GM12878 (cell line): ENCODE measurements around the gene TRIM28.

Source experiments
- ATF7 ChIP-seq: fragments of 450-650 bp; IDR thresholded peaks from 2 replicates; pipeline ENCODE4 v1.6.1; 2016; ENCODE audit warnings: low read depth, mild to moderate bottlenecking
- CEBPB ChIP-seq, 2 experiments: fragments of 150-350 bp in 1 of 2; IDR thresholded peaks; 2 replicates each; pipeline ENCODE4 v1.6.1; 2012 to 2014; ENCODE audit warnings: low read depth in 2 of 2, low read length in 2 of 2, borderline replicate concordance in 1 of 2, inconsistent platforms in 1 of 2
- CHD2 ChIP-seq: IDR thresholded peaks from 2 replicates; pipeline ENCODE4 v1.6.1; 2011; ENCODE audit warnings: low read depth, low read length, improper control_type of control experiment, borderline replicate concordance
- CTCF ChIP-seq, 3 experiments: IDR thresholded peaks in 2 of 3; conservative IDR thresholded peaks in 1 of 3; 2 replicates each; pipeline ENCODE4 v1.5.1; 2011; ENCODE audit warnings: low read depth in 3 of 3, low read length in 3 of 3, mild to moderate bottlenecking in 3 of 3, control low read depth in 2 of 3, moderate library complexity in 2 of 3, inconsistent platforms in 1 of 3, mixed read lengths in 1 of 3; ENCODE audit not compliant: control insufficient read depth in 2 of 3, insufficient read depth in 1 of 3; ENCODE audit errors: extremely low read depth in 1 of 3
- E4F1 ChIP-seq: fragments of 450-650 bp; IDR thresholded peaks from 2 replicates; pipeline ENCODE4 v1.6.1; 2018; ENCODE audit warnings: borderline replicate concordance, mild to moderate bottlenecking; ENCODE audit not compliant: partially characterized antibody
- EP300 ChIP-seq, 2 experiments: fragments of 150-350 bp in 1 of 2; IDR thresholded peaks; 2 replicates each; pipeline ENCODE4 v1.6.1; 2011 to 2012; ENCODE audit warnings: low read depth in 2 of 2, low read length in 2 of 2, borderline replicate concordance in 1 of 2, improper control_type of control experiment in 1 of 2, inconsistent platforms in 1 of 2; ENCODE audit not compliant: control insufficient read depth in 1 of 2
- NRF1 ChIP-seq: conservative IDR thresholded peaks from 2 replicates; pipeline ENCODE4 v1.6.1; 2011; ENCODE audit warnings: mild to moderate bottlenecking, low read depth, low read length, improper control_type of control experiment
- RFX5 ChIP-seq: IDR thresholded peaks from 2 replicates; pipeline ENCODE4 v1.6.1; 2011; ENCODE audit warnings: low read depth, low read length, improper control_type of control experiment
- SPI1 ChIP-seq: IDR thresholded peaks from 2 replicates; pipeline ENCODE4 v1.6.1; 2011; ENCODE audit warnings: low read depth, mild to moderate bottlenecking, low read length, moderate library complexity, borderline replicate concordance; ENCODE audit not compliant: insufficient read depth
- SREBF1 ChIP-seq: IDR thresholded peaks from 2 replicates; pipeline ENCODE4 v1.6.1; 2012; ENCODE audit warnings: mild to moderate bottlenecking, low read length
- TCF12 ChIP-seq: IDR thresholded peaks from 2 replicates; pipeline ENCODE4 v1.6.1; 2011; ENCODE audit warnings: low read depth, mild to moderate bottlenecking, low read length
- ZNF687 ChIP-seq: fragments of 450-650 bp; IDR thresholded peaks from 2 replicates; pipeline ENCODE4 v1.6.1; 2017; ENCODE audit warnings: mild to moderate bottlenecking, moderate library complexity

- TF ChIP-seq CTCF (IDR thresholded peaks at IDR 0.05 in 2 of 3, conservative IDR thresholded peaks at IDR 0.05 in 1 of 3; ENCODE audit: control insufficient read depth in 2 of 3, extremely low read depth in 1 of 3, insufficient read depth in 1 of 3, low read depth in 3 of 3, low read length in 3 of 3) (no peak), CEBPB (IDR thresholded peaks at IDR 0.05; ENCODE audit: borderline replicate concordance in 1 of 2, low read depth in 2 of 2, low read length in 2 of 2) (no peak), EP300 (IDR thresholded peaks at IDR 0.05; ENCODE audit: borderline replicate concordance in 1 of 2, control insufficient read depth in 1 of 2, low read depth in 2 of 2, low read length in 2 of 2) (no peak), RFX5 (no peak), ZNF687 (no peak), NRF1 (no peak), ATF7 (no peak), SREBF1 (no peak), TCF12 (no peak), E4F1 (no peak), CHD2 (no peak), SPI1 (no peak)
Observed at GRCh38 chr19:58585442-58586132, 41.7 kb downstream of the TRIM28 start.
